GM10266 (cell line): Measurements from ENCODE around the gene PEX11A.

ENCODE experiments used
- DNase-seq: peaks from one replicate; pipeline ENCODE4 v3.0.0; 2012; ENCODE audit errors: extremely low spot score
- CTCF ChIP-seq: IDR thresholded peaks from 2 replicates; pipeline ENCODE4 v1.5.1; 2012; ENCODE audit warnings: mild to moderate bottlenecking, low read depth; ENCODE audit not compliant: control insufficient read depth, insufficient read depth; ENCODE audit errors: missing control alignments

PEX11A gene

DNA sequence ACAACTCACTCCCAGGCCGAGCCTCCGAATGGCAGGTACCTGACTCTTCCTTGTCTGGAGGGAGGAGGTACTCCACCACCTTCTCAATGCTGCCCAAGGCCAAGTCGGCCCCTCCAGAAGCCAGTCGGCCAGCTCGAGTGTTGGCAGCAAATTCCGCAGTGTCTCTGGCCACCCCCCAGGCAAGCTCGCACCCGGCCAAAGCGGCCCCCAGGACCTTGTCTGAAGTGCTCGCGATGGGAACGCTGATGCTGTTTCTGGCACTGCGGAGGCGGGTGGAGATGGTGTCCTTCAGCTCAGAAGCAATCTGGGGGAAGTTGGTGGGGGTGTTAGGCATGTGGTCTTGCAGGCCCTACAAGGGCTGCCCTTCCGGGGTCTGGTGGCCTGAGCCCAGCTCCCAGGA lies 20.6 kb downstream of the PEX11A start:
- no peak for DNase-seq
- no peak for TF ChIP-seq CTCF

DNA sequence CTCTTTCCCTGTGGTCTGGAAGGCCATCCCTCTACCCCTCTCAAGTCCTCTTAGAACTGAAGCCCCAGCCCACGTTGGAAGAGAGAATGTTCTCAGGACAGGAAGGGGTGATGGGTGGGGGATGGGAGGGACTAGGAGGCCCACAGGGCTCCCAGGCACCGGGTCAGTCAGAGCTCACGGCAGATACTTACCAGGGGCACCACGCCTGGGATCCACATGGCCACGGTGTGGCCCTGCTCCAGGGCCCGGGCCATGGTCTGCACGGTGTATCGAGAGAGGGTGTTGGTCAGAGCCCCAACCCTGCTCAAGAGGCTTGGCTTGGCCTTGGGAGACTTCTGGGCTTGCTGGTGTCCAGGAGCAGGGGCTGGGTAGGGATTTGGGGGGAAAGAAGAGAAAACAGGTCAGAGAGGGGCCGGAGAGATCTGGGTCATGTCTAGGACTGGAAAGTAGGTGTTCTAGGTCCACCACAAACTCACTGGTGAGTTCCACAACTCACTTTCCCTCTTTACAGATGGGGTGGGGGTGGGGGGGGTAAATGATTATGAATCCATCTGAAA lies 21.2 kb downstream of the PEX11A start:
- peak; percentile 16 for DNase-seq
- TF ChIP-seq CTCF = no peak

GRCh38 chr15:89668171-89668570 lies 22.4 kb downstream of the PEX11A start:
- DNase-seq = no peak
- TF ChIP-seq CTCF = no peak

DNA sequence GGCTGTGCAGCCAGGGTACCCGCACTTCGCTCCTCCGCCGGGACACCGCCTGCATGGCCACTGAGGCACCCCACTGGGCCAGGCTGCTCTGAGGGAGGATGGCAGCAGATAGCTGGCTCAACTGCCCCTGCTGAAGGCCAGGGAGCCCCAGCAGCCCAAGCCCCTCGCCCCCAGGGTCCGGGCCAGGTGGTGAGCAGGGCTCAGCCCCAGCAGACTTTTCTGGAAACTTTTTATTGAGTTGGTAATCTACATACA lies 22.9 kb downstream of the PEX11A start:
- DNase-seq = no peak
- TF ChIP-seq CTCF = no peak

- DNase-seq = peak; percentile 10
- TF ChIP-seq CTCF = no peak
Observed at GRCh38 chr15:89666858-89667705, 23.5 kb downstream of the PEX11A start.

- TF ChIP-seq CTCF = no peak
- DNase-seq = peak; percentile 29
Observed at GRCh38 chr15:89666184-89666857, 24.2 kb downstream of the PEX11A start.

DNA sequence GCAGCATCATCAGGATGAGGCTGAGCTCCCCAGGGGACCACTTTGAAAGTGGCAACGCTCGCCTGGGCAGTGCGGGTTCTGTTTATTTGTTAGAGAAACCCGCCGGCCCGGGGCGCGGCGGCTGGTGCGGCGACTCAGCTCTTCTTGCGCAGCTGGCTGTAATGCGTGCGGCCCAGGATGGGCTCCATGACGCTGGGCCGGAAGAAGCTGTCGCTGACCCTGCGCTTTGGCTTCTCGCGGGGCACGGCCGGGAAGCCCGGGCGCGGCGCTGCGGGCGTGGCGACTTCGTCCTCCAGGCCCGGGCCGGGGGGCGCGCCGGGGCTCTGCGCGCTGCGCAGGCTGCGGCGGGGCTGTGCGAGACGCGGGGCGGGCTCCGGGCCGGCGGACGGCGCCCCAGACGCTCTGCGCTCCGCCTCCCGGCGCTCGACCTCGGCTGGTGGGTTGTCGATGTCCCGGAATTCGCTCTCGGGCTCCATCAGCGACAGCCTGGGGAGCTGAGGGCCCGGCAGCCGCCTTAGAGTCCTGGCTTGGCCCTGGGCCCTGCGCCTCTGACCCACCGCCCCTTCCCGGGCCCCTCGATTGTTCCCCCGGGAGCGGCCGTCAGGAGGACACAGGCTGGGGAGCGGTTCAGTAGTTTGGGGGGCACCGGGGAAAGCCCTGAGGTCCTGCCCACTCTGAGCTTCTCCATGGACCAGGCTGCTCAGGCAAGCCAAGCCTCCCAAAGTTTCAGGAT lies 24.9 kb downstream of the PEX11A start:
- DNase-seq = peak; percentile 81
- no peak for TF ChIP-seq CTCF
